Erythroblast (primary cell): ENCODE measurements around the gene PLPP4.

Source experiments
- GATA1 ChIP-seq: IDR thresholded peaks from 2 replicates; pipeline ENCODE4 v1.6.1; 2011; ENCODE audit warnings: low read depth, mild to moderate bottlenecking, control low read depth, low read length, moderate library complexity
- POLR2A ChIP-seq: IDR thresholded peaks from 2 replicates; pipeline ENCODE4 v1.6.1; 2011; ENCODE audit warnings: mild to moderate bottlenecking, low read length

GRCh38 chr10:120453886-120454285 is 3.1 kb upstream of the PLPP4 start:
- TF ChIP-seq POLR2A (no peak), GATA1 (no peak)
